Activated CD8-positive, alpha-beta memory T cell treated with anti-CD3 and anti-CD28 coated beads for 36 hours (primary cell): ENCODE results near the gene TXLNB. TPM values are rescaled to one million over a fixed set of nuclear protein-coding genes. Genes with fewer than 3 reads are reported as not detected.

Experiments
- CTCF ChIA-PET: fragments of 350-600 bp; sonication (Branson Sonifier 250); formaldehyde crosslinking; loops from one replicate; lab custom pipeline; 2021; ENCODE audit warnings: antibody characterized with exemption; lab: Charles Lee
- POLR2A ChIA-PET: fragments of 350-600 bp; sonication (Branson Sonifier 250); formaldehyde crosslinking; loops from one replicate; lab custom pipeline; 2021; ENCODE audit warnings: antibody characterized with exemption; lab: Charles Lee
- total RNA-seq, 2 experiments: library from RNA; stranded (reverse); gene quantifications; one replicate each; pipeline ENCODE4 v1.2.3, GENCODE V29; 2021

Gene TXLNB
- total RNA-seq, 2 experiments from 2014 or later, result 0.08 TPM

DNA sequence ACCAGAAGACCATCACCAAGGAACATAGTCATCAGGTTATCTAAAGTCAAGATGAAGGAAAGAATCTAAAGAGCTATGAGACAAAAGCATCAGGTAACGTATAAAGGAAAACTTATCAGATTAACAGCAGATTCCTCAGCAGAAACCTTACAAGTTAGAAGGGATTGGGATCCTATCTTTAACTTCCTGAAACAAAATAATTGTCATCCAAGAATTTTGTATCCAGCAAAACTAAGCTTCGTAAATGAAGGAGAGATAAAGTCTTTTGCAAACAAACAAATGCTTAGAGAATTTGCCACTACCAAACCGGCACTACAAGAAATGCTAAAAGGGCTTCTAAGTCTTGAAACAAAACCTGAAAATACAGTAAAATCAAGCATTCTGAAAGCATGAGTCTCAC lies 86.0 kb downstream of the TXLNB start:
- POLR2A ChIA-PET, result no interaction called here
- CTCF ChIA-PET, result interaction anchor here (0.7 to 2.2 kb wide), 2 partner anchors 13 to 321 kb away, joined by 3 to 5 read pairs; no protein-coding TSS in a partner anchor

DNA sequence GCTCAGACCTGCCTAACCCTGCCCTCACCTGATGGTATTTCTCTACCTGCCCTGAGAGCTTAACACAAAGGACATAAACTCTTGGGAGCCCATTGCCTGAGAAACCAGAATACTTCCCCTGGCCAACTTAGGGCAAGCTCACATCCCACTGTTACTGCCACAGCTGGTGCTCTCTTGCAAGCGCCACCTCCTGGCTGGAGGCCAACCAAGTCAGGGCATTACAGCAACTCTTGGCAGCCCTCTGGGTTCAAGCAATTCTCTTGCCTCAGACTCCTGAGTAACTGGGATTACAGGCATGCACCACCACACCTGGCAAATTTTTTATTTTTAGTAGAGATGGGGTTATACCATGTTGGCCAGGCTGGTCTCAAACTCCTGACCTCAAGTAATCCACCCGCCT lies 86.8 kb downstream of the TXLNB start:
- POLR2A ChIA-PET, result no interaction called here
- CTCF ChIA-PET, result interaction anchor here (2.2 kb wide), 1 partner anchor 14 kb away, joined by 5 read pairs; no protein-coding TSS in a partner anchor

- CTCF ChIA-PET, result no interaction called here
- POLR2A ChIA-PET, result no interaction called here
Observed at GRCh38 chr6:139201378-139201777, 90.4 kb downstream of the TXLNB start.

DNA sequence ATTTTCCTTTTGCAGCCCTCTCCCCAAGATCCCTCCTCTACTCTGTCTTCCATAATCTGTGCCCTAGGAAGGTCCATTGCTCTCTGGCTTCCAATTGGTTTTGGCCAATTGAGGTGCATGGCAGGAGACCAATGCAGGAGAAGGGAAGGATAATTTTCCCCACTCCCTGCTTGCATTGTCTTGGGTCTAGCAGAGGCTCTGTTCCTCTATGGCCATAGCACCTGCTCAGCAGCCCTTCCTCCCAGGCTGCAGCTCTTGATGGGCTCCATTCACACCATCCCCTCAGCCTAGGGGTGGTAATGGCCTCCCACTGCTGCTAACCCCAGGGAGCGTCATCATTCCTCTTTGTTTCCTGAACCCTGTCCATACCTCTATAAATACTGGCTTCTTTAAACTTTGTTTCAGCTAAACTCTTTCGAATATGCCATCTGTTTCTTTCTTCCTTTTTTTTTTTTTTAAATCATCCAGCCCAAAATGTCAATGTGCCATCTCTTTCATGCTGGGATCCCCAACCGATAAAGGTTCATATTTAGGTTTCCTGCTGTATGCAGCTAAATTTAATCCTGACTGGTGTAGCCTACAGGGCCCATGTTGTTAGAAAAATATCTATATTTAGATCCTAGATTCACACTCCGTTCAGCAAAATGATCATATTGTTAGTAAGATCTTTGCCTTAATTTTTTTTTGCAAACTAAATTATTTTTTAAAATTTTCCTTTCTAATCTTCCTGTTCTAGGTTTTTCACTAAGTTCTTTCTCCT lies 93.1 kb downstream of the TXLNB start:
- ChIA-PET CTCF (no interaction called here), POLR2A (no interaction called here)

DNA sequence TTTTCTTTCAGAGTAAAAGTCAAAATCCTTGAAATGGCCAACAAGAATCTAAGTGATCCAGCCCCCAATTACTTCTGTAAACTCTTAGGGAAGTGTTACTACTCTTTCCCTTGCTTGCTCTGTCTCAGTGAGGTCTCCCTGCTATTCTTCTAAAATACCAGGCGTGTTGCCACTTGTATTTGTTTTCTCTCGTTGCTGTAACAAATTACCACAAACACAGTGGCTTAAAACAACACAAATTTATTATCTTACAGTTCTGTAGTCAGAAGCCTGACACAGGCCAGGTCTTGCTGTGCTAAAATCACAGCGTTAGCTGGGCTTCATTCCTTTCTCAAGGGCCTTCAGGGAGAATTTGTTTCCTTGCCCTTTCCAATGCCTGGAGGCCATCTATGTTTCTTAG lies 97.1 kb downstream of the TXLNB start:
- POLR2A ChIA-PET, result no interaction called here
- CTCF ChIA-PET, result no interaction called here

Other genes starting within 250 kb of the TXLNB start
- gene HECA, start 156.9 kb downstream of the TXLNB start, total RNA-seq, result 10 to 100 TPM; 59.2 to 60.4 TPM
- 10 to 100 TPM; 66.4 to 67.9 TPM for gene CITED2, start 82.7 kb upstream of the TXLNB start, total RNA-seq